GM23338 (cell line): ENCODE measurements around the gene GRK5. TPM values are rescaled to one million over a fixed set of nuclear protein-coding genes. Genes with fewer than 3 reads are reported as not detected.
A peak's percentile ranks its signal among the peaks of the same experiment; 100 is the strongest.

Source experiments
- ATAC-seq: fragments of 200-7000 bp; cut with Tn5 transposase; 3 replicates; pipeline ENCODE4 v1.9.1; 2020
- DNase-seq: peaks from one replicate; pipeline ENCODE4 v3.0.0-alpha.2; 2015; ENCODE audit warnings: low spot score
- H2AFZ ChIP-seq: fragments of 200-600 bp; sonication (generic); 2 replicates; pipeline ENCODE4 v1.8.0; 2016; ENCODE audit warnings: antibody characterized with exemption, mild to moderate bottlenecking, moderate library complexity
- H3F3A ChIP-seq: fragments of 200-600 bp; sonication (generic); replicated peaks from 2 replicates; pipeline ENCODE4 v1.8.0; 2017; ENCODE audit warnings: antibody characterized with exemption, mixed run types, low read depth
- H3K27ac ChIP-seq: fragments of 200-600 bp; sonication (generic); 2 replicates; pipeline ENCODE4 v1.6.1; 2016; ENCODE audit warnings: low read depth
- H3K27me3 ChIP-seq: fragments of 200-600 bp; sonication (generic); 2 replicates; pipeline ENCODE4 v1.8.0; 2016; ENCODE audit warnings: mild to moderate bottlenecking, mixed run types, moderate library complexity; ENCODE audit not compliant: insufficient read depth
- H3K36me3 ChIP-seq: fragments of 200-600 bp; sonication (generic); 2 replicates; pipeline ENCODE4 v1.8.0; 2016; ENCODE audit warnings: mild to moderate bottlenecking; ENCODE audit not compliant: insufficient read depth
- H3K4me1 ChIP-seq: fragments of 200-600 bp; sonication (generic); 2 replicates; pipeline ENCODE4 v1.8.0; 2016; ENCODE audit warnings: mild to moderate bottlenecking, moderate library complexity; ENCODE audit not compliant: insufficient read depth
- H3K4me2 ChIP-seq: fragments of 200-600 bp; sonication (generic); 2 replicates; pipeline ENCODE4 v1.7.1; 2017; ENCODE audit warnings: mixed run types
- H3K4me3 ChIP-seq: fragments of 200-600 bp; sonication (generic); 2 replicates; pipeline ENCODE4 v1.6.1; 2016; ENCODE audit warnings: mixed run types
- H3K79me2 ChIP-seq: fragments of 200-600 bp; sonication (generic); replicated peaks from 2 replicates; pipeline ENCODE4 v1.8.0; 2017; ENCODE audit warnings: mild to moderate bottlenecking; ENCODE audit not compliant: insufficient read depth
- H3K9me2 ChIP-seq: fragments of 200-600 bp; sonication (generic); 2 replicates; pipeline ENCODE4 v1.8.0; 2017; ENCODE audit not compliant: insufficient read depth
- H4K20me1 ChIP-seq: fragments of 200-600 bp; sonication (generic); replicated peaks from 2 replicates; pipeline ENCODE4 v1.8.0; 2017; ENCODE audit warnings: mild to moderate bottlenecking; ENCODE audit not compliant: insufficient read depth
- H3K27ac Mint-ChIP-seq: 2 replicates; pipeline ENCODE4 v1.8.0; 2020; ENCODE audit warnings: inconsistent platforms, mild to moderate bottlenecking, moderate library complexity, mixed read lengths
- H3K27me3 Mint-ChIP-seq: 3 replicates; pipeline ENCODE4 v1.8.0; 2022; ENCODE audit warnings: low read depth, mild to moderate bottlenecking, moderate library complexity, mixed read lengths, inconsistent platforms; ENCODE audit not compliant: insufficient read depth, poor library complexity
- H3K36me3 Mint-ChIP-seq: 3 replicates; pipeline ENCODE4 v1.8.0; 2021; ENCODE audit warnings: low read depth, mild to moderate bottlenecking, inconsistent platforms, moderate library complexity, mixed read lengths
- H3K4me1 Mint-ChIP-seq: 3 replicates; pipeline ENCODE4 v1.8.0; 2020; ENCODE audit warnings: mild to moderate bottlenecking, inconsistent platforms, mixed read lengths
- H3K4me3 Mint-ChIP-seq: 3 replicates; pipeline ENCODE4 v1.8.0; 2021; ENCODE audit warnings: moderate library complexity, mild to moderate bottlenecking, inconsistent platforms, mixed read lengths
- H3K9me3 Mint-ChIP-seq: 3 replicates; pipeline ENCODE4 v1.8.0; 2020; ENCODE audit warnings: moderate library complexity, mild to moderate bottlenecking, inconsistent platforms, mixed read lengths
- CREB1 ChIP-seq: fragments of 250-450 bp; sonication (Bioruptor Pico); IDR thresholded peaks from 2 replicates; pipeline ENCODE4 v1.5.0; 2020; ENCODE audit warnings: low read depth, mild to moderate bottlenecking, moderate library complexity
- ETS1 ChIP-seq: IDR thresholded peaks from 2 replicates; pipeline ENCODE4 v1.6.1; 2016; ENCODE audit warnings: antibody characterized with exemption
- EZH2phosphoT487 ChIP-seq: fragments of 200-600 bp; sonication (generic); IDR thresholded peaks from one replicate; pipeline ENCODE4 v1.8.1; 2018; ENCODE audit warnings: antibody characterized with exemption; ENCODE audit not compliant: unreplicated experiment
- JUNB ChIP-seq: IDR thresholded peaks from one replicate; pipeline ENCODE4 v1.6.1; 2016; ENCODE audit warnings: antibody characterized with exemption; ENCODE audit not compliant: unreplicated experiment
- STAT1 ChIP-seq: IDR thresholded peaks from one replicate; pipeline ENCODE4 v1.6.1; 2016; ENCODE audit warnings: antibody characterized with exemption; ENCODE audit not compliant: unreplicated experiment
- ZNF114 ChIP-seq: fragments of 250-450 bp; sonication (Bioruptor Pico); IDR thresholded peaks from 2 replicates; pipeline ENCODE4 v1.5.0; 2020; ENCODE audit warnings: mild to moderate bottlenecking, moderate library complexity
- ZNF331 ChIP-seq: fragments of 250-450 bp; sonication (Bioruptor Pico); IDR thresholded peaks from 2 replicates; pipeline ENCODE4 v1.5.0; 2020; ENCODE audit warnings: low read depth, mild to moderate bottlenecking, moderate library complexity
- ZNF462 ChIP-seq: fragments of 250-450 bp; sonication (Bioruptor Pico); IDR thresholded peaks from 2 replicates; pipeline ENCODE4 v1.5.0; 2020; ENCODE audit warnings: mild to moderate bottlenecking, moderate library complexity
- polyA plus RNA-seq: library from polyadenylated mRNA; unstranded; fragments of >200 nt; fragmentation: Nextera tagmentation; extraction: Ambion mirVana; gene quantifications from 2 replicates; pipeline ENCODE4 v1.2.1, GENCODE V29; 2016
- total RNA-seq: library from RNA; depleted of rRNA; stranded (reverse); fragments of >200 nt; shearing (Covaris generic); gene quantifications from 2 replicates; pipeline ENCODE4 v1.2.3, GENCODE V29; 2014
- TF ChIP-seq, protein P1 (sequence below): IDR thresholded peaks from one replicate; pipeline ENCODE4 v1.6.1; 2018; ENCODE audit warnings: antibody characterized with exemption; ENCODE audit not compliant: unreplicated experiment

The GRK5 gene
- total and polyA plus RNA-seq, 2 experiments from 2014 or later, result 0.53 to 2.0 TPM

DNA sequence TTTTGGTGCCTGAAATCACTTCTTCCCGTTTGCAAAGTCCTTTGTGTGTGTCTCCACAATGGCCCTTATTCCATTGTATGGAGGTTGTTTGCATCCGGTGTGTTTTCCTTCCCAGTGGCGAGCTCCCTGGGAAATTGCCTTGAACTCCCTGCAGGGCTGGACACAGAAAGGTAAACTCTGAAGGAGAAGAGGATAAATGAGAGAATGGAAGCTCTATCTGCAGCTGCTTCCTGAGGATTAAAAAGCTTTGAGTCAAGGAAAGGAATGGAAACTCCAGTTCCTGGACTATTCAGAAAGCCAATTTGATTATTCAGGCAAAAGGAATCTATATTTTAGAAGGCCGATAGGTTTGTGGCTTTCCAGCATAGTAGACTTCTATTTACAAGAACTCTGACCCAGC lies 4.4 kb upstream of the GRK5 start (continued):
- TF ChIP-seq STAT1 (no peak), EZH2phosphoT487 (no peak), CREB1 (CRISPR knock-in tag) (no peak), JUNB (no peak), ZNF331 (CRISPR knock-in tag) (no peak), ZNF114 (CRISPR knock-in tag) (no peak), ETS1 (no peak)
- TF ChIP-seq, protein P1, sequence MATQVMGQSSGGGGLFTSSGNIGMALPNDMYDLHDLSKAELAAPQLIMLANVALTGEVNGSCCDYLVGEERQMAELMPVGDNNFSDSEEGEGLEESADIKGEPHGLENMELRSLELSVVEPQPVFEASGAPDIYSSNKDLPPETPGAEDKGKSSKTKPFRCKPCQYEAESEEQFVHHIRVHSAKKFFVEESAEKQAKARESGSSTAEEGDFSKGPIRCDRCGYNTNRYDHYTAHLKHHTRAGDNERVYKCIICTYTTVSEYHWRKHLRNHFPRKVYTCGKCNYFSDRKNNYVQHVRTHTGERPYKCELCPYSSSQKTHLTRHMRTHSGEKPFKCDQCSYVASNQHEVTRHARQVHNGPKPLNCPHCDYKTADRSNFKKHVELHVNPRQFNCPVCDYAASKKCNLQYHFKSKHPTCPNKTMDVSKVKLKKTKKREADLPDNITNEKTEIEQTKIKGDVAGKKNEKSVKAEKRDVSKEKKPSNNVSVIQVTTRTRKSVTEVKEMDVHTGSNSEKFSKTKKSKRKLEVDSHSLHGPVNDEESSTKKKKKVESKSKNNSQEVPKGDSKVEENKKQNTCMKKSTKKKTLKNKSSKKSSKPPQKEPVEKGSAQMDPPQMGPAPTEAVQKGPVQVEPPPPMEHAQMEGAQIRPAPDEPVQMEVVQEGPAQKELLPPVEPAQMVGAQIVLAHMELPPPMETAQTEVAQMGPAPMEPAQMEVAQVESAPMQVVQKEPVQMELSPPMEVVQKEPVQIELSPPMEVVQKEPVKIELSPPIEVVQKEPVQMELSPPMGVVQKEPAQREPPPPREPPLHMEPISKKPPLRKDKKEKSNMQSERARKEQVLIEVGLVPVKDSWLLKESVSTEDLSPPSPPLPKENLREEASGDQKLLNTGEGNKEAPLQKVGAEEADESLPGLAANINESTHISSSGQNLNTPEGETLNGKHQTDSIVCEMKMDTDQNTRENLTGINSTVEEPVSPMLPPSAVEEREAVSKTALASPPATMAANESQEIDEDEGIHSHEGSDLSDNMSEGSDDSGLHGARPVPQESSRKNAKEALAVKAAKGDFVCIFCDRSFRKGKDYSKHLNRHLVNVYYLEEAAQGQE, result no peak

GRCh38 chr10:119205894-119206602 lies 1.3 kb upstream of the GRK5 start:
- Histone ChIP-seq H3K36me3 (no peaks in the 10 kb centered on the region), H3K79me2 (no peaks in the 10 kb centered on the region), H3K4me2 (peak overlapping the region; percentile 84), H3F3A (peaks cover 10% of the 10 kb centered on the region; the same call in 1 of the 2 replicates), H3K9me2 (no peaks in the 10 kb centered on the region), H4K20me1 (no peaks in the 10 kb centered on the region; the same call in 1 of the 2 replicates), H2AFZ (peak overlapping the region; percentile 92), H3K4me3 (peak overlapping the region; percentile 86), H3K4me1 (peaks cover 25% of the 10 kb centered on the region), H3K27me3 (peaks cover 18% of the 10 kb centered on the region), H3K27ac (no peak overlapping the region)
- Mint-ChIP-seq H3K36me3 (no peaks in the 10 kb centered on the region), H3K4me1 (peaks cover 30% of the 10 kb centered on the region), H3K9me3 (no peaks in the 10 kb centered on the region), H3K27ac (no peak overlapping the region; the same call in 1 of the 2 replicates), H3K27me3 (peaks cover 20% of the 10 kb centered on the region), H3K4me3 (peak overlapping the region; percentile 76)
- peak; percentile 65 for DNase-seq
- TF ChIP-seq ETS1 (no peak), ZNF462 (CRISPR knock-in tag) (no peak), ZNF114 (CRISPR knock-in tag) (no peak)
- ATAC-seq, result peak; percentile 6; the same call in 2 of the 3 replicates
